BE2C (cell line): ENCODE results near the gene ARAP1.

ENCODE experiments used
- DNase-seq: peaks from one replicate; pipeline ENCODE4 v3.0.0-alpha.2; 2020
- H3K27me3 ChIP-seq: fragments of 250-450 bp; sonication (Bioruptor Pico); 2 replicates; pipeline ENCODE4 v1.5.1; 2020; ENCODE audit warnings: mild to moderate bottlenecking
- H3K36me3 ChIP-seq: fragments of 250-450 bp; sonication (Bioruptor Pico); 2 replicates; pipeline ENCODE4 v1.5.1; 2020; ENCODE audit warnings: mild to moderate bottlenecking
- H3K4me1 ChIP-seq: fragments of 250-450 bp; sonication (Bioruptor Pico); 2 replicates; pipeline ENCODE4 v1.5.1; 2020
- H3K4me3 ChIP-seq: 2 replicates; pipeline ENCODE4 v1.5.1; 2011; ENCODE audit warnings: low read depth, low read length
- H3K9me3 ChIP-seq: fragments of 250-450 bp; sonication (Bioruptor Pico); 2 replicates; pipeline ENCODE4 v1.5.1; 2020
- CTCF ChIP-seq: IDR thresholded peaks from 2 replicates; pipeline ENCODE4 v1.5.1; 2012; ENCODE audit warnings: mild to moderate bottlenecking, low read depth, low read length

Gene ARAP1

GRCh38 chr11:72784662-72785061, 32.5 kb upstream of the ARAP1 start:
- no peak for TF ChIP-seq CTCF
- Histone ChIP-seq H3K36me3 (no peaks in the 10 kb centered on the region), H3K4me1 (no peaks in the 10 kb centered on the region), H3K9me3 (no peaks in the 10 kb centered on the region), H3K27me3 (no peaks in the 10 kb centered on the region), H3K4me3 (no peak overlapping the region)
- no peak for DNase-seq

DNA sequence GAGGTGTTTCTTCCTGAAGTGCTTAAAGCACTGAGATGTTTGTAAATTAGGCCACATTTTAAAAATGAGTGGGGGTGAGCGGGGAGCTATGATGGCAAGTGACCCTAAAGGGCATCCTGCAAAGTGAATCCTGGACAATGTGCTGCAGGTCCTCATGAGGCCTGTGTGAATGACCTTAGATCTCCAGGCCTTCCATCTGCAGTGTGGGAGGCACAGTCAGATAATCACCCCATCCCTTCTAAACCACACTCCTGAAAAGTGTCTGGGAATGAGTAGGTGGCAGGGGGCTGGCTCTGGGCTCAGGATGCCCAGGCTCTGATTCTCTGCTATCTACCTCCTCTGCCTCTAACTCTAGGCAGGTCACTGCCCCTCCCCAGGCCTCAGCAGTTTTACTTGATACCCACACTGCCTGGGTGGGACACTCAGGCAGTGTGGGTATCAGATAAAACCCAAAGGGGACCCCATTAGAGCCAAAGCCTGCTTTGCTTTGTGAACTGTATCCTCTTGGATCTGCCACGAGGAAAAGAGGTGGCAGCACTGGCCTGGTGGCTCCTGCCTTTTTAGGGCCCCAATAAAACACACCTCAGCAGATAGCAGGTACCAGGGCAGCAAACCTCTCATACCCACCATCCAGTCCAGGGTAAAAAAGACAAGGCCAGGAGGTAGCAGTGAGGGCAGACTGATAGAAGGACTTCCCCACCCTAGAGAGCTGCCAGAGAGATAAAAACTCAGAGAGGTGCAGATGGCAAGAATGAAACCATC, 31.1 kb upstream of the ARAP1 start:
- no peaks in the 10 kb centered on the region for H3K36me3 ChIP-seq
- no peak for TF ChIP-seq CTCF
- H3K27me3 ChIP-seq: no peaks in the 10 kb centered on the region
- peaks cover 3% of the 10 kb centered on the region for H3K4me1 ChIP-seq
- H3K4me3 ChIP-seq: no peak overlapping the region
- no peak for DNase-seq
- no peaks in the 10 kb centered on the region for H3K9me3 ChIP-seq

- H3K4me3 ChIP-seq: peak overlapping the region; percentile 38
- H3K4me1 ChIP-seq: peaks cover 13% of the 10 kb centered on the region
- H3K27me3 ChIP-seq: no peaks in the 10 kb centered on the region
- no peaks in the 10 kb centered on the region for H3K36me3 ChIP-seq
- no peaks in the 10 kb centered on the region for H3K9me3 ChIP-seq
- no peak for TF ChIP-seq CTCF
- no peak for DNase-seq
Measured at GRCh38 chr11:72782081-72782920, 30.1 kb upstream of the ARAP1 start.

- H3K4me1 ChIP-seq: peaks cover 17% of the 10 kb centered on the region
- peak overlapping the region; percentile 43 for H3K4me3 ChIP-seq
- peak; percentile 59 for DNase-seq
- H3K27me3 ChIP-seq: no peaks in the 10 kb centered on the region
- H3K36me3 ChIP-seq: no peaks in the 10 kb centered on the region
- H3K9me3 ChIP-seq: no peaks in the 10 kb centered on the region
- TF ChIP-seq CTCF: no peak
Measured at GRCh38 chr11:72781313-72782080, 29.3 kb upstream of the ARAP1 start.

DNA sequence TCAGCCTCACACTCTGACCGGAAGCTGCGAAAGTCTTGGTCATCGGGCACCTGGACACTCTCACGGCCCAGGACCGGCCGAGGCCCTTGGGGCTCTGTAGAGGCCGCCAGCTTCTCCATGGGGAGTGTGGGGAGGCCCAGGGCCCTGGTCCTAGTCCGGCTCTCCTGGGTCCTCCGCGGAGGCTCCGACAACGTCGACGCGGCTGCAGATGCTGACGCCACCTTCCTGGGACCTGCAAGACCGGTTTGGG, 28.8 kb upstream of the ARAP1 start:
- H3K4me1 ChIP-seq: peaks cover 17% of the 10 kb centered on the region
- no peak for TF ChIP-seq CTCF
- DNase-seq: no peak
- H3K36me3 ChIP-seq: no peaks in the 10 kb centered on the region
- H3K9me3 ChIP-seq: no peaks in the 10 kb centered on the region
- H3K27me3 ChIP-seq: no peaks in the 10 kb centered on the region
- H3K4me3 ChIP-seq: peak overlapping the region; percentile 43
